Left colon (tissue), 2 donors: ENCODE results near the gene CA5A. TPM values are rescaled to one million over a fixed set of nuclear protein-coding genes. Genes with fewer than 3 reads are reported as not detected.

ENCODE experiments used
- ATAC-seq: fragments of 200-7000 bp; cut with Tn5 transposase; one replicate; pipeline ENCODE4 v1.9.1; 2020; ENCODE audit warnings: mild to moderate bottlenecking, moderate library complexity
- DNase-seq, 2 donors: peaks; one replicate each; pipeline ENCODE4 v3.0.0-alpha.2; 2020
- intact Hi-C, 2 donors: fragments of 100-400 bp; cut with DNase I in 1 of 2; cut with micrococcal nuclease in 1 of 2; formaldehyde crosslinking; loops; one replicate each; pipeline versions ENCODE4 v1.11.2 to v1.14.0; 2022; cut with DNase I, micrococcal nuclease
- total RNA-seq, 2 donors: library from RNA; stranded (reverse); fragmentation: NEBNext Ultra II Directional; extraction: Animal tissue kit (Norgen Biotek cat#: 25700); gene quantifications; one replicate each; pipeline ENCODE4 v1.2.1, GENCODE V29; 2021
- donor health status: DM: no; HTN: no; CAD: no.
- donor health status: DM: yes; HTN: yes; CAD: no.

CA5A gene
- total RNA-seq, 2 donors from 2014 or later, result not detected

GRCh38 chr16:87966064-87966645 lies 29.8 kb upstream of the CA5A start:
- intact Hi-C loops, result no loop called here
- ATAC-seq (peak; percentile 37), DNase-seq (no peak)

GRCh38 chr16:87965417-87965816 lies 29.1 kb upstream of the CA5A start:
- ATAC-seq, result no peak
- no peak for DNase-seq

GRCh38 chr16:87964049-87964659 lies 27.8 kb upstream of the CA5A start:
- DNase-seq (no peak), ATAC-seq (no peak)
- intact Hi-C loops, result no loop called here

More at GRCh38 chr16:87965417-87965816, 29.1 kb upstream of the CA5A start:
- intact Hi-C loops, result no loop called here

- ATAC-seq (no peak), DNase-seq (no peak)
- intact Hi-C loops, result no loop called here
Measured at GRCh38 chr16:87963400-87963799, 27.1 kb upstream of the CA5A start.

- ATAC-seq (no peak), DNase-seq (no peak)
- intact Hi-C loops, result no loop called here
Measured at GRCh38 chr16:87961623-87962022, 25.3 kb upstream of the CA5A start.

- no peak for ATAC-seq
- intact Hi-C loops, result no loop called here
- no peak for DNase-seq
Measured at GRCh38 chr16:87960852-87961251, 24.5 kb upstream of the CA5A start.

- DNase-seq, result no peak
- intact Hi-C loops, result no loop called here
- ATAC-seq, result no peak
Measured at GRCh38 chr16:87960296-87960695, 24.0 kb upstream of the CA5A start.

- no peak for ATAC-seq
- intact Hi-C loops, result no loop called here
Measured at GRCh38 chr16:87959391-87959990, 23.2 kb upstream of the CA5A start.

GRCh38 chr16:87958632-87959031 lies 22.3 kb upstream of the CA5A start:
- DNase-seq (no peak), ATAC-seq (no peak)
- intact Hi-C loops, result no loop called here

More at GRCh38 chr16:87959391-87959990, 23.2 kb upstream of the CA5A start:
- DNase-seq, result no peak

- DNase-seq, result no peak
- ATAC-seq, result no peak
- intact Hi-C loops, result no loop called here
Measured at GRCh38 chr16:87957296-87958094, 21.2 kb upstream of the CA5A start.

GRCh38 chr16:87956365-87957231 lies 20.3 kb upstream of the CA5A start:
- DNase-seq (peak; percentile 55 to 63), ATAC-seq (no peak)
- intact Hi-C loops, result no loop called here

- DNase-seq (no peak), ATAC-seq (no peak)
- intact Hi-C loops, result no loop called here
Measured at GRCh38 chr16:87956098-87956364, 19.7 kb upstream of the CA5A start.

- no peak for ATAC-seq
- intact Hi-C loops, result no loop called here
Measured at GRCh38 chr16:87955302-87956097, 19.2 kb upstream of the CA5A start.

GRCh38 chr16:87954826-87955225 lies 18.5 kb upstream of the CA5A start:
- intact Hi-C loops, result no loop called here
- DNase-seq, result peak in 1 of 2 donors; percentile 48
- ATAC-seq, result peak; percentile 26

More at GRCh38 chr16:87955302-87956097, 19.2 kb upstream of the CA5A start:
- DNase-seq, result no peak

GRCh38 chr16:87954361-87954760 lies 18.0 kb upstream of the CA5A start:
- intact Hi-C loops, result no loop called here
- DNase-seq (no peak), ATAC-seq (no peak)

- no peak for ATAC-seq
- DNase-seq, result no peak
- intact Hi-C loops, result no loop called here
Measured at GRCh38 chr16:87953308-87954215, 17.2 kb upstream of the CA5A start.

- ATAC-seq, result no peak
- DNase-seq, result no peak
- intact Hi-C loops, result no loop called here
Measured at GRCh38 chr16:87952751-87953150, 16.4 kb upstream of the CA5A start.
